GM18508 (cell line): ENCODE results near the gene CDKN2B-AS1.
"Not testable (repeated sequence)": the region's sequence is repeated elsewhere in the genome, so short reads cannot be mapped to it uniquely, and the experiment has no call there.

Experiments used
- ATAC-seq: cut with Tn5 transposase; IDR thresholded peaks from one replicate; pipeline ENCODE4 v1.9.1; 2021; ENCODE audit warnings: moderate number of reproducible peaks; ENCODE audit not compliant: insufficient read depth, unreplicated experiment

Gene CDKN2B-AS1

DNA sequence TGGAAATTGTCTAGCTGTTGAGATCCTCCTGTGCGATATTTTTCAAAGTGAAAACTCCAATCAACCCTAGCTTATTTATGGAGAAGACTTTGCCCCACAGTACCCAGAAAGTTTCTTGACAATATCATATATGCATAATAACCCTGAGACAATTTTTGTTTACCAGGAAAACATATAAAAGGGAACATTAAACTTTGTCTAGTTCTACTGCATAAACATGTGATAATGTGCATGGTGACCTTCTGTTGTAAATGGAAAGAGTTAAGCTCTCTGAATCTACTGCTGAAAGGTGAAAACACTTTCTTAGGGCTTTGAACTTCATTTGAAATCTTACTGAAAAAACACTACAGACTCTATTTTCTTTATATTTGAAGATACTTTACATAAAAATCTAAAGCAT lies 46.8 kb downstream of the CDKN2B-AS1 start:
- no peak for ATAC-seq

- no peak for ATAC-seq
Observed at GRCh38 chr9:22041775-22042174, 47.2 kb downstream of the CDKN2B-AS1 start.

GRCh38 chr9:22043928-22044327 lies 49.3 kb downstream of the CDKN2B-AS1 start:
- no peak for ATAC-seq

- no peak for ATAC-seq
Observed at GRCh38 chr9:22044583-22044982, 50.0 kb downstream of the CDKN2B-AS1 start.

DNA sequence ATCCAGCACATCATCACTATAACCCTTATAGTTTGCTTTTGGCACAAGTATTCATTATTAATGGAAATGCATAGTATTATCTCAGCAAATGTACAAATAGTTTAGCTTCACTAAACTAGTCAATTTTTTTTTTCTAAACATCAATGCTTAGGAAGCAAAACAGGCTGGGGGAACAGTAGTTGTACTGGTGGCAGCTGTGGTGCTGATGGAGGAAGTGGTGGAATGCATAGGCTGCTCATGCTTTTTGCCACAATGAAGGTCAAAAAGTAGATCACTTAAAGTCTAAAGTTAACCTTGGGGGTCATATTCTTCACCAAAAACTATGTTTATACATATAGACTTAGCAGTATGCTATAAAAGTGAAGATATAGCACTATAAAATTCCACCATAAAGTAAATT lies 50.8 kb downstream of the CDKN2B-AS1 start:
- no peak for ATAC-seq

GRCh38 chr9:22046243-22046885 lies 51.8 kb downstream of the CDKN2B-AS1 start:
- ATAC-seq: no peak

GRCh38 chr9:22047596-22047995 lies 53.0 kb downstream of the CDKN2B-AS1 start:
- no peak for ATAC-seq

DNA sequence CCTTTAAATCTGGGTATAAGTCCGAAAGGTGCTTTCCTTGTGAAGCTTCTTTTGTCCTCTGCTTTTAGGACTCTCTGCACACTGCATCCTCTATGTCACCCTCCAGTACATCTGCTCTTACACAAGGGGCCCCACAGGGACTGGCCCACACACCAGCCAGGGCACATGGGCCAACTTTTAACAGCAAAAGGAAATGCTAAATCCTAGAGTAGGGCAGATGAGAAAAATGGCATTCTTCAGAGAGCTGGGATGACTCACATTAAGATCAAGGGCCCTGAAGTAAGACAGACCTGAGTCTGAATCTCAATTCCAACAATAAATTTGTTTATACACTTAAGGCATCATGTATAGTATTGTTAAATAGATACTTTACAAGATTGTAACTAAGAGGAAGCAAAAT lies 54.8 kb downstream of the CDKN2B-AS1 start:
- ATAC-seq: no peak

DNA sequence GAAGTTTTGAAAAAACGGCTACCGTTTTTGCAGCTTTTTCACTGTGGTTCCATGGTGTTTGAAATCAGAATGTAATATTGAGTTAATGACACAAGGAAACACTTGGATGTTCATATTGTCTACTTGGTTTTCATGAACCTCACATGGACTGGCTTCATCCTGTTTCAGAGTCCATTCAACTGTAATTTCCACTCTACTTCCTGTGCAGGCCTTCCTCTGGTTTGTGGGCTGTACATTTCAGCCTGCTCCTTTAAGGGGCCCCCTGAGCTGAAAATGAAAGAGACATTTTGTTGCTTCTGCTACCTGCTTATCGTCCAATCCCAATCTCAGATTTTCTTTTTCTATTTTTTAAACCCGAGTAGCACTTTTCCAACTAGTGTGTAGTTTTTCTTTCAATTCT lies 56.3 kb downstream of the CDKN2B-AS1 start:
- no peak for ATAC-seq

GRCh38 chr9:22052376-22052945 lies 57.9 kb downstream of the CDKN2B-AS1 start:
- ATAC-seq: no peak

GRCh38 chr9:22053178-22053577 lies 58.6 kb downstream of the CDKN2B-AS1 start:
- ATAC-seq: no peak

DNA sequence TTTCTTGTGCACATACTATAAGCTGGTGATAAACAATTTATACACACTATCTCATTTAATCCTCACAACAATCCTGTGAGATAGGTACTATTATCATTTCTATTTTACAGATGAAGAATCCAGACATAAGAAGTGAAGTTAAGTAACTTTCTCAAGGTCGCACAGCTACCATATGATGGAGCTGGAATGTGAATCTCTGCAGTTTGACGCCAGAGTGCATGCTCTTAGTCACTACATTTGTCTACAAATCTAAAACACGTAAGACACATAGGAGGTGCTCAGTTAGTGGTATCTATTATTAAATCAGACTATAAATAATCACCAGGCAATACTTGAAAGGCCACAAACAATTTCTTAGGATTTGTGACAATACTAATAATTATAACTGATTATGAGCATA lies 59.5 kb downstream of the CDKN2B-AS1 start:
- no peak for ATAC-seq

DNA sequence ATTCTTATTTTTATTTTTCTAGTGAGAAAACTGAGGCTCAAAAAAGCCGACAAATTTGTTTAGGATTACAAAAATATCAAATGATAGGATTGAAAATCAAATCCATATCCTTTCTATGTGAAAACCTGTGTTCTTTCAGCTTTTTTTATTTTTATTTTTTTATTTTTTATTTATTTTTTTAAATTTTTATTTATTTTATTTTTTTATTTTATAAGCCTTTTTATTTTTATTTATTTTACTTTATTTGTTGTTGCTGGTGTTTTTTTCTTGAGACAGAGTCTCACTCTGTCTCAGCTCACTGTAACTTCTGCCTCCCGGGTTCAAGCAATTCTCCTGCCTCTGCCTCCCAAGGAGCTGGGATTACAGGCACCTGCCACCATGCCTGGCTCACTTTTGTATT lies 59.9 kb downstream of the CDKN2B-AS1 start:
- ATAC-seq: no peak

DNA sequence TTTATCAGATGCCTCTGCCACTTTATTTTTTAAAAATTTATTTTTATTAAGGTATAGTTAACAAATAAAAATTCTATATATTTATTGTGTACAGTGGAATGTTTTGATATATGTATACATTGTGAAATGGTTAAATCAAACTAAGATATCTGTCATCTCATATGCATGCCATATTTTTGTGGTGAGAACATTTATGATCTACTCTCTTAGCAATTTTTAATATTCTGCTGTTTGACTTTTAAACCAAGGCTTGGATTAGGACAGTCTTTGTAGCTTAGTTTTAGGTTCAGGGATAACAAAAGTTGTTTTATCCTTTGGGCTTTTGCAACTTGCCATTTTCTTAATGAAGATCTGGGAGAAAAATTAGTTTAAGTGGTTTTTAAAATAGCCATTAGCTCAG lies 60.5 kb downstream of the CDKN2B-AS1 start:
- ATAC-seq: no peak

- no peak for ATAC-seq
Observed at GRCh38 chr9:22056402-22056801, 61.8 kb downstream of the CDKN2B-AS1 start.

DNA sequence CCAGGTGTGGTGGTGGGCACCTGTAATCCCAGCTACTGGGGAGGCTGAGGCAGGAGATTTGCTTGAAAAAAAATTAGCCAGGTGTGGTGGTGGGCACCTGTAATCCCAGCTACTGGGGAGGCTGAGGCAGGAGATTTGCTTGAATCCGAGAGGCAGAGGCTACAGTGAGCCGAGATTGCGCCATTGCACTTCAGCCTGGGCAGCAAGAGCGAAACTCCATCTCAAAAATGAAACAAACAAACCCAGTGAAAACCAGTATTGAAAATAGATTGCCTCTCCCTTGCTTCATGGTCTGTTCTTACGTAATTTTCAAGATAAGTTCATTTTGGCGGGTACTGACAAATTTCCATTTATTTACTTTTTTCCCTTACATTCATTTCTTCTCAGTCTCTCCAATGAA lies 63.4 kb downstream of the CDKN2B-AS1 start:
- ATAC-seq: not testable (repeated sequence)

DNA sequence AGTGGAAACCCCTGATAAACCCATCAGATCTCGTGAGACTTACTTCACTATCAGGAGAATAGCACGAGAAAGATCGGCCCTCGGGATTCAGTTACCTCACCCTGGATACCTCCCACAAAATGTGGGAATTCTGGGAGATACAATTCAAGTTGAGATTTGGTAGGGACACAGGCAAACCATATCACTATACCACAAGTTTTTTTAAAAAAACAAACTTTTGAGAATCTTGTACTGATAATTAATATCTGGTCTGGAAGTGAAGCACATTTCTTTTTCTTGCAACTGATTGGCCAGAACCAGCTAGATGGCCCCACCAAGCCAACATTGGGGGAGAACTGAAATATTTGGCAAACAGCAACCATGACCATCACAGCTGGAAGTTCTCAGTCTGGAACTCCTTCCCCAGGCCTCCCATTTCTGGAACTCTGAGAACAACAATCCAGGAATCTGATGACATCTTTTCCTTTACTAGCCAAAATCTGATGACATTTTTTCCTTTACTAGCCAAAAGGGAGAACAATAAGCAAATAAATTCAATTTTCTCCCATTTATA lies 66.3 kb downstream of the CDKN2B-AS1 start:
- no peak for ATAC-seq

DNA sequence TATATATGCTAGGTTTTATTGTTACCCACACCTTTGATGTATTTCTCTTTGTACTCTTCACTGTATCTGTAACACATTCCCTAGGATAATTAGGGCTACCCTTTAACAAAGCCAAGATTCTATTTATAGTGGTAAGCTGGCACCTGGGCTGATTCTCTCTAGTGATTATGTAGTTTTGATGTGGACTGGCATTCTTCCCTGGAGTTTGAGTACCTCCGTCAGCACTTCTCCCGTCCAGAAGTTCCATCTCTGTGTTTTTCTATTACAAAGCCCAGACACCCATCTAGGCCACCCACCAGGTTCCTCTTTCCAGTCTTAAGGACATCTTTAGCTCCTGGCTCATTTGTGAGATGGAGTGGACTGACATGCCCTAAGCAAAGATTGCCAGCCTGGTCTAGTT lies 70.4 kb downstream of the CDKN2B-AS1 start:
- ATAC-seq: no peak

GRCh38 chr9:22065431-22066200 lies 71.0 kb downstream of the CDKN2B-AS1 start:
- no peak for ATAC-seq

DNA sequence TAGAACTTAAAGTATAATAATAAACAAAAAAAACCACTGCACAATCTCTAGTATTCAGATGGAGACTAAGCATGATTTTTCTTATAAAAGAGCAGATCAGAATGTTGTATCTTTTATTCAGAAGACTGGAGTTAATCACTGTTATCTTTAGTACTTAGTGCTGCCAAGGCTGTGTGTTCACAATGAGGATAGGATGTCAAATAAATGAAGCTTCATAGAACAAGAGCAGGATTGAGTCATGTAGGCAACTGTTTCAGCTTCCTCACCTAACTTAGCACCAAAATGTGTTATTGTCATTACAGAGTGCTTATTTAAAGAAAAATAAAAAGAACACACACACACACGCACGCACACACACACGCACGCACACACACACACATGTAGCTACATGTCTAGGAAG lies 72.6 kb downstream of the CDKN2B-AS1 start:
- ATAC-seq: no peak

DNA sequence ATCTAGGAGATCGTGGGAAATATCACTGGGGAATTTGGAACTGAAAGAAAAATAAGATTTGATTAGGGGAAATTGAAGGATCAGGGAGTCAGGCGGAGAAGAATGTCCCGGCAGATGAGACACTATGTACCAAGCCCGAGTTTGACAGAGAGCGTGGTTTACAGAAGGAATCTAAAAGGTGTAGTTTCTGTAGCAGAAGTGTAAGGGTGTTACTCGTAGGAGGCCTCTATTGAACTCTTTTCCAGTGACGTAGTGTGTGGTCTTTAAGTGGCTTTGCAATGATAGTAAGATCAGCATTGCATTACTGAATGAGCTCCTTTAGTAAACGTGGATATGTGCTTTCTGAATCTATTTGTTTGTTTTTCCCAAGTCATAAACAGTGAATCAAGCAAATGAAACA lies 73.8 kb downstream of the CDKN2B-AS1 start:
- no peak for ATAC-seq
